CD4-positive, alpha-beta T cell treated with Interleukin-15 for 1 hour (primary cell): Measurements from ENCODE around the gene PPARD.

Experiments
- DNase-seq: peaks from one replicate; pipeline ENCODE4 v3.0.0-alpha.2; 2020

PPARD gene

DNA sequence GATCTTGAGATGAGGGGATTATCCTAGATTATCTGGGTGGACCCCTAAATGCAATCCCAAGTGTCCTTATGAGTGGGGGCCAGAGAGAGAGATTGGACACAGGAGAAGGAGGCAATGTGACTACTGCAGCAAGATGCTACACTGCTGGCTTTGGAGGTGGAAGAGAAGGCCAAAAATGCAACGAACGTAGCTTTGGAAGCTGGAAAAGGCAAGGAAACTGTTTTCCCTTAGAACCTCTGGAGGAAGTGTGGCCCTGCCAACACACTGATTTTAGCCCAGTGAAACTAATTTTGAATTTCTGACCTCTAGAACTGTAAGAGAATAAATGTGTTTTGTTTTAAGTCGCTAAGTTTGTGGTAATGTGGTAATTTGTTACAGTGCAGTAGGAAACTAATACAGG is 15.7 kb downstream of the PPARD start:
- no peak for DNase-seq

DNA sequence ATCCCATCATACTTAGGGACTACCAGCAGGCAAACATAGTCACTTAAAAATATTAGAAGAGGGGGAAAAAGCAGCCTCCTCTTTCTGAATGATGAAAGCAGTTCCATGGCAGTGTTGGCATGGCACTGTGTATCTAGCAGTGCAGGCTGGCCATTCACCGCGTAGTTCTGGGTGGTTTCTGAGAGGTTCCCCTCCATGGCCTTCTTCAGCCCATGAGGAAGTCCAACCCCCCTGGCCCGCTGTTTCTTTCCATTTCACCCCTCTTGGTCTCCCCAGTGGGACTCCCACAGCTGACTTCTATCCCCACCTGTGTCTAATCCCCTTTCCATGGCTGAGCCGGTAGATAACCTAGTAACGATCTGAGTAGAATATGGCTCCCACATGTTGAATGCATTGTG is 17.0 kb downstream of the PPARD start:
- DNase-seq, result no peak

DNA sequence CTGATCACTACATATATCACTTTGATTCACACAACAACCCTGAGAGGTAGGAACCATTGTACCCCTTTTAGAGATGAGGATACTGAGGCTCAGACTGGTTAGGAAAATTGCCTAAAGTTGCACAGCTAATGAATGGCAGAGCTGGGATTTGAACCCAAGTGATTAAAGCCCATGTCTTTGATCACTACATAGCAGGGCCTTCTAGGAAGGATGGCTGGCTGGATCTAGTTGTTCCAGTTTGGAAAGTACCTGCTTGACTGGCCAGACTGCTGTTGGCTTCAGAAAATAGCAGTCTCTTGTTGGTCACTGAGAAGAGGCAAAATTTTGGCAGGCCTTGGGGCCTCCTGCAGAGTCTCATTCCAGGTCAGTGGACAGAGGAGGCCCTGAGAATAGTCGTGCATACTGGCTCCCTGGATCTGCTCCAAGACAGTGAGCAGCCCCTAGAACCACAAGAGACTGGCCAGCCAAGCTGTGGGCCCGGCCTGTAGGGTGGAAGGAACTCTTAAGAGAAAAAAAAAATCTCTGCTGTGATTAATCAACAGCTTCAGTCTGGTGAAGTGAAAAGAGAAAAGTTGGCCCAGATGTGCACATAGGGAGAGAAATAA is 17.5 kb downstream of the PPARD start:
- DNase-seq, result no peak

DNA sequence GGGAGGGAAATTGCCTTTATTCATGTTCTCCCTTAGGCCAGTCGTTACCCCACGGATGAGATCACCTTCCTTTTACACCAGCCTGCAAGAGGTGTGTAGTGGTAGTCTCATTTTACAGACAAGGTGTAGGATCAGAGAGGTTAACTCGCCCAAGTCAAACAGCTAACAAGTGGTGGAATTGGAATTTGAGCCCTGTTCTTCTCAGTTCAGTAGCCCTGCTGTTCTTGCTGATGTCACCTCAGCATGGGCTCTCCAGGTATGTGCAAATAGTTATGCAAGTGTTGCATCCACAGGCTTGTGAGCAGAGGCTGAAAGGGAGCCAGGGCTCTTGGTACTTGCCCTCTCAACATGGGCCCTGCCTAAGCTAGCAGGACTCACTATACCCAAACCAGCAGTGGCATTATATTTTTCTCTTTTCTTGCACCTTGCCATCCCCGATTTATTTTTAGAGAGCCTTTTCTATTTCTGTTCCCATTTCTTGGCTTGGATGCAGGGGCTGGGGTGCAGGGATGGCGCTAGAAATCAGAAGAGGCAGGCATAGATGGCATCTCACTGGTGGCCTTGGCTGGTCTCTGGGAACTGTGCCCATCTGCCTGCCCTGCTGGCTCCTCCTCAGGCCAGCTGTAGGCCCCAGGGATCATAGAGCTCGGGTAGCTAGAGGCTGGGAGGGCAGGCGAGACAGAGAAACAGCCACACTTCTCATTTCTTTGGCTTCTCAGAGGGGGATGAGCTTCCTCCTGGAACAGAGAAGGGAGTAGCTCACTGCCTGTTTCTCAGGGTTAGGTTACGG is 18.2 kb downstream of the PPARD start:
- no peak for DNase-seq

DNA sequence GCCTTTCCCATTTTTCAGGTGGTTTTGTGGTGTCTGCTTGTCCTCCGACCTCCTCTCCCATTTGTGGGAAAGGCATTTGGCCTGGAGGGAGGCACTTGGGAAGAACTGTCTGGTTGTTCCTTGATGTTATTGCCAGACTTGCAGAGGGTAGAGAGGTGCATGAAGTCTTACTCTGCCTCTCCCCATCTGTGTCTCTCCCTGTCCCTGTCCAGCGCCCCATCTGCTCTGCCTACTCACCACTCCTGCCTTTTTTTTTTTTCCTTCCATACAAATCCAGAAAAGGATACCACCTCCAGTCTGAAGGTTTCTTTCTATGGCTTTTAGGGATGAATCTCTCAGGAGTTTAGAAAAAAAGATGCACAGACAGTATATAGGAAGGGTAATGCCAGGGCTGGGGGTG is 19.8 kb downstream of the PPARD start:
- no peak for DNase-seq

DNA sequence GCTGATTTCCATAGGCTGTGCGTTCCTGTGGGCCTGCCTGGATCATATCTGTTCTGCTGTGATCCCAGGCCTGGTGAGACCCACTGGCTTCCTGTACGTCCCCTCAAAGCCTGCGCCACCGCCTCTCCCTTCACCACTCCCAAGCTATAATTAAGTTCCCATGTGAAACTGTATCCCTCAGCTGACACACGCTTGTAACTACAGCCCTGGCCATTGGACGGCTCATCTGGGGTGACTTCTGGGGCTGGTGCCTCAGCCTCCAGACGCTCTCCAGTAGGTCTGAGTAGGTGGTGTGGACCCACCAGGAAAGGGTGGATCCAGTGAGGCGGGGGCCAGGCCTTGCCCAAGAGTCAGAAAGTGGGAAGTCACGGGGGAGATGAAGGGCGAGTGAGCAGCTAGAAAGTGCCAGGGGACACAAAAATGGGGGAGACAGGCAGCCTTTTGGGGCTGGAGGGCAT is 21.0 kb downstream of the PPARD start:
- peak; percentile 26 for DNase-seq

DNA sequence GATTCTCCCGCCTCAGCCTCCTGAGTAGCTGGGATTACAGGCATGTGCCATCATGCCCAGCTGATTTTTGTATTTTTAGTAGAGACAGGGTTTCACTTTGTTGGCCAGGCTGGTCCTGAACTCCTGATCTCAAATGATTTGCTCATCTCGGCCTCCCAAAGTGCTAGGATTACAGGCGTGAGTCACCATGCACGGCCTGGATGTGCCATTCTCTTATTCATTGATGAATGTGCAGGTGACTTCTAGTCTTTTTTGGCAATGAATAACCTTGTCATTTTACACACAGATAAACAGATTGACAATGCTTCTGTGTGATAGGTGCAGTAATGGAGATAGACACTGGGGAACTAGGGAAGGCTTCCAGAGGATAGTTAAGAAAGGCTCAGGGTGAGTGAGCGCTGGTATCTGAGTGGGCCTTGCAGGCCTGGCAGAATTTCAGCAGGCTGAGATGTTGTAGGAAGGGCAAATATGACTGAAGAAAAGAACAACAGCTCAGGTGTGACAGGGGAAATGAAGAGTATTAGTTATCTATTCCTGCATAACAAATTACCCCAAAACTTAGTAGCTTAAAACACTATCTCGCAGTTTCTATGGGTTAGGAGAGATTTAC is 23.3 kb downstream of the PPARD start:
- DNase-seq, result no peak

DNA sequence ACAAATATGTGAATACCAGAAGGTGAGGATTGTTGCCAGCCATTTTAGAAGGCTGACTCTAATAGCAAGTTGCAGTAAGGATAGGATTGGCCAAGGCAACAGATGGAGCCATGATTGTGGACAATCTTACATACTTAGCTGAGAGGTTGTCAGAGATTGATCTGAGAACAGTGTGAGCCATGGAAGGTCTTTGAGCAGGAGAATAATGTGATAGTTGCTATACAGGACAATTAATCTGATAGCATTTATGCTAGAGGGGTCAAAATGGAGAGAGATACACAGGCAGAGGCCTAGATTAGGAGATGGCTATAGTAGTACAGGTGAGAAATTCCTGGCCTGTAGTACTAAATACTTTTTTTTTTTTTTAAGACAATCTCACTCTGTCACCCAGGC is 23.8 kb downstream of the PPARD start:
- DNase-seq, result no peak

DNA sequence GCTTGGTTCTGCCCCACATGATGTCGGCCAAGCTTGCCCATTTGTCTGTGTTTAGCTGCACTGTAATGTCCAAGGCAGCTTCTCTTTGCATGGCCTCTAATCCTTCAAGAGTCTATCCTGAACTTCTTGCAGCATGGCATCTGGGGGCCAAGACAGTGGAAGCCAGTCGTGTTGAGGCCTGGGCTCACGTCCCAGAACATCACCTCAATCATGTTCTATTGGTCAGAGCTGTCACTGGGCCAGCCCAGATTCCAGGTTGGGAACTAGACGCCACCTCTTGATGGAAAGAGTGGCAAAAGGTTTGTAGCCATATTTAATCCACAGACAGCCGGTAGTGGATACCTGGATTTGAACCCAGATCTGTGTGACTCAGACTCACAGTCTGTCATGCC is 25.3 kb downstream of the PPARD start:
- DNase-seq, result no peak

DNA sequence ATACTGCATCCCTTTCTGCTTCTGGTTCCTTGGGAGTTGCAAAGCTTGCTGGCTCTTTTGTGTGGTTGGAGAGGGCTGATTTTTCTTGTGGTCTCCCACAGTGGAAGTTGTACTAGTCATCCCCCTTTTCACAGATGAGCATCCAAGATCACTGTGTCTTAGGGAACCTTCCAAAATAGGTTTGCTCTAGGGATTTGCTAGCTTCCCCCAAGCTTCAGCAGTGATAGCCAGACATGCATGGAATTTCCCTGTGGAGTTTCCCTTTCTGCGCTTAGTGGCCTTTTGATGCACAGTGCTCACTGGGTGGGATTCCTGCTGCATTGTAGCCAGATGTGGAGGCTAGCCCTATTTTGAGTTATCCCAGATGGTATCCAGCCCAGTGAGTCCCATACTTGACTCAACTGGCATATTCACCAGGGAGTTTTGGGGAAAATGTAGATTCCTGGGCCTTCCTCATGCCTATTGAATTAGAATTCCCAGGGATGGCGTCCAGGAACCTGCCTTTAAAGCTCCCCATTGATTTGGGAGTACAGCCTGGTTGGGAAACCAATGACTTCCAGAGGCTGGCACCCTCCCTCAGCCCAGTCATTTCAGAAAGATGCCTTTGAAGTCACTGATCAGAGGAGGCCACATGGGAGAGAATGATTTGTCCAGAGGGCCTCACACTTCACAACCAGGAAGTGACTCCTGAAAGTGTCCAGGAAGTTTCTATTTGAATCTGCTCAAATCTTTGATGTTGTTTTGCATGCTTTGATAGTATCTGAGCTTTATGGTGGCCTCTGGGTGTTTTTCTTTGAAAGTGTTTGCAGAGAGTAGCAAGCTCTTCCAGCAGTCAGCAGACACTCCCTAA is 25.9 kb downstream of the PPARD start:
- DNase-seq, result no peak

DNA sequence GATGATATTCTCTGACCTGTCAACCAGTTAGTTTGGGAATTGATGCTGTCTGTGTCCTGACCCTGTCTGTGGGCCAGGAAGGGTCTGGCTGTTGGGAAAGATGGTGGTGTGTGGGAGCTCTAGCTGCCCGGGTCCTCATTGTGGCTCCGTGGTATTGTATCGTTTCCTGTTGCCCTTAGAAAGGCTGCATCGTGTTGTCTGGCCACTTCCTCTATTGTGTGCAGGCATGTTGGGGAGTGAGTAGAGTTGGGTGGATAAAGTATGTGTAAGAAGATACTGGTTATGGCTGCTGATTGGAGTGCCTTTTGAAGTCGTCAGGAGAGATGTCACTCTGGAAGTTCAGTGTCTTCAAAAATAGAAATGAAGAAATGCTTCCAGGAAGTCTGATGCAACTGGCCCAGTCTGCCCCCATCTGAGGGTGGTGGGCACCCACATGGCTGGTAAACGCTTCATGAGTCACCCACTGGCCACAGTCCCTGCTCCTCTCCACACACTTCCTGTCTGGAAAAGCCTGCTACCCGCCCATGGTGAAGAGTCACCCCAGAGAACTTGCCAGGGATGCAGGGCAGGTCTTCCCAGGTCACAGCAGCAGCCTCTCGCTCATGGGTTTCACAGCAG is 27.9 kb downstream of the PPARD start:
- peak; percentile 84 for DNase-seq

DNA sequence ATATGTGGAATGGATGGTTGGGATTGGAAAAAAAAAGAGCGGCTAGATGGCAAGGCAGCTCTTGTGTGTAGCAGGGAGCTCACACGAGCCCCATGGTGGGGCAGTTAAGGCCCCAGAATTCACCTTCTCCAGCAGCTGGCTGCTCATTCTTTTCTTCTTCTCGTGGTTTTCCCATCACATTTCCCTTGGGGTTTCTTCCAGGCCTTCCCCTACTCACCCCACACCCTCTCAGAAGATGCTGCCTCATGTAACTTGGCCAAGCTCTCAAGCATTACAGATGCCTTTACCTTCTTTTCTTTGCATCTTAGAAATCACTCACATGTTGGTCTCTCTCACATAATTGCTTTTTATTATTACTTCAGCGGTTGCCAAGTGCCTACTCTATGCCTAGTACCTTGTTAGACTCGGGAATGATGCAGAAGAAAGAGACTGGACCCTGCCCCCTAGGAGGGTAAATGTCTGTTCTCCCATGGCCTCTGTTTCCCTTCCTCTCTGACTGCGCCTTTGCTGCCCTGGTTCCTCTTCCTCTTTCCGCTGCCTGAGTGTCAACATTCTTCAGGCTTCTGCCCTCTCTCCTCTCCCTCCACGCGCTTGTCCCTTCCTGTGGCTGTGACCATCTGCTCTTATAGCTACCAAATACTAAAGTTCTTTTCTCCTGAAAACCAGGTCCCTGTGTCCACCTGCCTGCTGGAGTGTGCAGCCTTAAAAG is 28.6 kb downstream of the PPARD start:
- peak; percentile 37 for DNase-seq

DNA sequence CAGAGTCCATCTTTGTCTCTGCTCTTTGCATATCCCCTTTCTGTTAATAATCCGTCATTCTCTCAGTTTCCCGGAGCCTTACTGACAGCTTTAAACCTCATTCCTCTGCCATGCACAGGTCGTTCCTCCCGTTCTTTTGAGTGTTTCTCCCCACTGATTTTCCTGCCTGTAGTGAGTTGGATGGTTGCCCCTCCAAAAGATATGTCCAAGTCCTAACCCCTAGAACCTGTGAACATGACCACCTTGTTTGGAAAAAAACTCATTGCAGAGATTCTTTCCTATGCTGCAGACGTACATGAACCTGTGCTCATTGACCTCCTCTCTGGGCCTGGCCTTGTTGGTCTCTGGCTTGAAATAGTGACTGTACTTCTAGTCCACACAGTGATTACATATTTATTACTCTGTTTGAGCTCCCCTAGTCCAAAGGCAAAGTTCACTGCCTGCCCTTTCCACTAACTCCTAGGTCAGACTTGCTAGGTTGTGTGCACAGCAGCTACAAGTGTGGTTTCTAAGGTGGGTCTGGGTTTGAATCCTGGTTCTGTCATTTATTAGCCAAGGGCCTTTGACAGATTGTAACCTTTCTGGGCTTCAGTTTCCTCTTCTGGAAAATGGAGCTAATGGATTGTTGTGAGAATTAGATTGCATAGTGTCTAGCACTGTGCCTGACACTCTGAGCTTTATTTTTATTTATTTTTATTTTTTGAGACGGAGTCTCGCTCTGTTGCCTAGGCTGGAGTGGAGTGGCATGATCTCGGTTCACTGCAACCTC is 29.3 kb downstream of the PPARD start:
- no peak for DNase-seq

DNA sequence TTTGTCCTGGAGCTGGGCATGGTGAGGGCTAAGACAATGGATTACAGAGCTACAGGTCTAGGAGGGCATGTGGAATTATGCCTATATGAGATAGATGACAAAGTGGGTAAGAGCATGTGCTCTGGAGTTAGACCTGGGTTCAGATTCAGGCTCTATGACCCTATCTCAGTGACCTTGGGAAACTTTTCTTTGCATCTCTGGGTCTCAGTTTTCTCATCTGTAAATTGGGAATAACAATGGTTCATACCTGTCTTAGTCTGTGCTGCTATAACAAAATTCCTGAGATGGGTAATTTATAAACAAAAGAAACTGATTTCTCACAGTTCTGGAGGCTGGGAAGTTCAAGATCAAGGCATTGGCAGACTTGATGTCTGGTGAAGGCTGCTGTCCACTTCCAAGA is 30.3 kb downstream of the PPARD start:
- no peak for DNase-seq

DNA sequence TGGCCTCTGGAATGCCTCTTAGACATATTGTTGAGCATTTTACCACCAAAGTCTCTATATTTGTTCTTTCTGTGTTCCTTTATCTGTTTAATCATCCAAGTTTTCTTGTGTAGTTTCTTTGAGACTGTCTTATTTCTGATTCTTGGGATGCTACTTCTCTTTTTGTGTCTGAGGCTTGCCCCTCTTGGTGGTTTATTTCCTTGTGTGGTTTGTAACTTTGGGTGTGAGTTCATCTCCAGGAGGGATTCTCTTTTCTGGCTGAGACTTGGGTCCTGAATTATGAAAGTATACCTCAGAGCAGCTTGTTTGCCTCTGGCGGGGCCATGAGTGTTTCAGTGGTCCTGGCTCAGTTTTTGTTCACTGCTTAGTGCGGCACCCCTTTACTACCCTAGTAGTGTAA is 33.9 kb downstream of the PPARD start:
- DNase-seq, result no peak

DNA sequence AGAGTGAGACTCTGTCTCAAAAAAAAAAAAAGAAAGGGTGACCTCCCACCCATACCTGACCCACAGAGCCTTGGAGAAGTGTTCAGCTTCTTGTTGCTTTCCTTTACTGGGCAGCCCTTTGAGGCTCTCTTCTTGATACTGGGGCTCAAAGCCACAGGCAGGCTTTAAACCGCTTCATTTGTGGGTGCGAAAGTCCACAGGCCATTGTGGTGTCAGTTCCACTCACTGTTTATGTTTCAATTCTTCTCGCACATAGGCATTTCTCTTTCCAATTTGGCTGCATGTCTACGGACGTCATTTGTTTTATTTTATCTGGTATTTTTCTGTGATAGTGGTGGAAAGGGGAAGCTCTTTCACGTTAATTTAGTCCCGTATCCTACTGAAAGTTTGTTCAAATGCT is 34.6 kb downstream of the PPARD start:
- DNase-seq, result no peak

DNA sequence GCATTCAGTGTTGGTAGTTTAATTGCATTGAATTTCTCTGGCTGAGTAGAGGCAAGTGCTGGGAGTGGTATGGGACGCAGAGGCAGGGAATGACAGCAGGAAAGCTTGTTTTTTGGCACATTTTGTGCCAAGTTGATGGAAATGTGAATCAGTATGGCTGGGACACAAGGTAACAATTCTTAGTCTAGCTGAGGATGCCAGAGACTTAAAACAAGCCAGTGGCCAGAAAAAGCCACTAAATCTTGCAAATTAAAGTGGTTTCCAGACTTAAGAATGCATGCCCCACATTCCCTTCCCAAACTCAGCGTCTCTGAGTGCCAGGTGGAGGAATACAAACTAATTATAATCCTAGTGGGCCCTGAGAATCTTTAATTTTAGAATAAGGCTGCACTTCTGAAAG is 35.9 kb downstream of the PPARD start:
- no peak for DNase-seq

DNA sequence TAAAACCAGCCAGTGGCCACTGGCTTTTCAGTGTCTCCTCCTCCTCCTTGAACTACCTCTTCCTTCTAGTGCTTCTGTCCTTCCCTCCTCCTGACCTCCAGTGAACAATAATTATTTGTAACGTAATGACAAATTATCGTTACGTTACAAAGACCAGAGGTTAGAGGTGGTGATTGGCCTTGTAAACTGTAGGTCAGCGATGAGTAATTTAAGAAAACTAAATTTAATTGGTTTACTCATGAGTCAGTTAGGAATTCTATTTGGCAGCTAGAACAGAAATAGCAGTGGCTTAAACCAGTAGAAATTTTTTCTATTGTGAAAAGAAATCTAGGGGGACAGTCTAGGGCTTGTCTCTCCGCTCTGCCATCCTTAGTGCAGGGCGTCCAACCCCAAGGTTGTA is 38.8 kb downstream of the PPARD start:
- DNase-seq, result no peak

DNA sequence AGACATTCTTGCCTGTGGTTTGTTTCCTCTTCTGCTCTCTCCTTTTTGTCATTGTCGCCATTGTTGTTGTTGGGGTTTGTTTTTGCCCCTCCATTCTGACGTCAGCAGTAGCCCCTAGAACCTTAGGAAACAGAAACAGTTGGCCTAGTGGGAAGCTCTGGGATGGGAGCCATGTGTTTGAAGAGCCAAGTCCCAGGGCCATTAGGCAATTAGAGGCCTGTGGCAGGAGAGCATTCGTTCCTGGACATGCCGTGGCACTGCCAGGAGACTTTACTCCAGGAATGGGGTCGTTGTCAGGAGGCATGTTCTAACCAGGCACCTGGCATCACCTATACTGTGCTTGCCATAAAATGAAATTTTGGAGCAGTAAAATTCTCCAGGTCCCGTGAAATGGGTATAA is 39.7 kb downstream of the PPARD start:
- DNase-seq, result no peak

DNA sequence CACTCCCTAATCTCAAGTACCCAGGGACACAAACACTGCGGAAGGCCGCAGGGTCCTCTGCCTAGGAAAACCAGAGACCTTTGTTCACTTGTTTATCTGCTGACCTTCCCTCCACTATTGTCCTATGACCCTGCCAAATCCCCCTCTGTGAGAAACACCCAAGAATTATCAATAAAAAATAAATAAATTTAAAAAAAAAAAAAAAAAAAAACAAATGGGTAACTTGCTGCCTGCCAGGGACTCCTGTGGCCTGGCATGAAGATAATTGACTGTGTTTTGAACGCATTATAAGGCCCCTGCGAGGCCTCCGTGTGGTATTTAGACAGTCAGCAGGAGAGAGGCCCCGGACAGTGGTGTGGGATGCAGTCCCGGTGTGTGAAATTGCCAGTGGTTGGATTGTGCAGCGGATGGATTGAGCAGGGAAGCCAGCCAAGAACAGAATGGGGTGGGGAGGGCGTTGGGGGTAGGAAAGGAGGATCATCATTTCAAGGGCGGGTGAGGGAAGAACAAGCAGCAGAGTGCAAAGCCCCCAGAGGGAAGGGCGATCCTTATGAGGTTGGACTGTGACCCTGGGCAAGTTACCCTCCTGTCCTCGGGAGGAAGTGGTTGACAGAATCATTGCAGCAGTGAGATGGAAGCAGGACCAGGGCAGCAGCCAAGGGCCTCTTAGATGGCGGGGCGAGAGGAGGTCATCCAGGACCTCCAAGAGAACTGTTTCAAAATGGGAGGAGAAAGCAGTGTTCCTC is 43.3 kb downstream of the PPARD start:
- DNase-seq, result no peak

DNA sequence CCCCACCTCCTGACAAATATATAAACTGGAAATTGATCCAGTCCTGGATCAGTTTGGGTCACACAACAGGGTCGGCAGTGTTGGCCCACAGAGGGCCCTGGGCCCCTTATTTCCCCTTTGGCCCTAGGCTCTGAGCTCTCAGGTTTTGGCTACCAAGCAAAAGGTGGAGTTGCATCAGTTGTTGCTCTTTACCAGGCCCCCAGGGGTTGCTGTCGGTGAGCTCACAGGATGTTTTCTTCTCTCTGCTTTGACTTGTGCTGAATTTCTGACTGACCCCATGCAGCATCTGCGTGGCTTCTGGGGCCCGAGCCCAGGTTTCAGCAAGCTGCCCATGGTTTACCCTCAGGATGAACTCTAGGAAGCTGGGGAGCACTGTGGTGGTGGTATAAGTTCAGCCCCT is 44.6 kb downstream of the PPARD start:
- no peak for DNase-seq
